ACC112 (cell line): Measurements from ENCODE around the gene SVBP.
A peak's percentile ranks its signal among the peaks of the same experiment; 100 is the strongest.
"Not testable (repeated sequence)": the region's sequence is repeated elsewhere in the genome, so short reads cannot be mapped to it uniquely, and the experiment has no call there.

Experiments
- H2AFZ ChIP-seq: fragments of 200-600 bp; sonication (generic); one replicate; pipeline ENCODE4 v1.6.0; 2017; ENCODE audit warnings: antibody characterized with exemption, low read length; ENCODE audit not compliant: unreplicated experiment
- H3K27ac ChIP-seq: fragments of 200-600 bp; sonication (generic); 2 replicates; pipeline ENCODE4 v1.5.1; 2014; ENCODE audit warnings: low read depth, mild to moderate bottlenecking, antibody characterized with exemption, low read length, moderate library complexity
- H3K27me3 ChIP-seq: fragments of 200-600 bp; sonication (generic); 2 replicates; pipeline ENCODE4 v1.6.1; 2014; ENCODE audit warnings: mild to moderate bottlenecking, antibody characterized with exemption, low read length, moderate library complexity, mixed read lengths; ENCODE audit not compliant: insufficient read depth
- H3K36me3 ChIP-seq: fragments of 200-600 bp; sonication (generic); 2 replicates; pipeline ENCODE4 v1.6.1; 2016; ENCODE audit warnings: mild to moderate bottlenecking, antibody characterized with exemption, low read length, moderate library complexity, mixed read lengths; ENCODE audit not compliant: insufficient read depth
- H3K4me1 ChIP-seq: fragments of 200-600 bp; sonication (generic); one replicate; pipeline ENCODE4 v1.6.1; 2016; ENCODE audit warnings: low read length, mixed read lengths; ENCODE audit not compliant: insufficient read depth, unreplicated experiment, control insufficient read depth
- H3K4me3 ChIP-seq: fragments of 200-600 bp; sonication (generic); 2 replicates; pipeline ENCODE4 v1.5.1; 2014; ENCODE audit warnings: mild to moderate bottlenecking, low read depth, low read length
- H3K79me2 ChIP-seq: fragments of 200-600 bp; sonication (generic); one replicate; pipeline ENCODE4 v1.6.0; 2016; ENCODE audit warnings: low read length; ENCODE audit not compliant: control insufficient read depth, unreplicated experiment, insufficient read depth

SVBP gene

GRCh38 chr1:42824481-42825035 is 7.4 kb upstream of the SVBP start:
- Histone ChIP-seq H3K4me3 (no peak overlapping the region), H2AFZ (no peak overlapping the region), H3K36me3 (no peaks in the 10 kb centered on the region), H3K27me3 (no peaks in the 10 kb centered on the region), H3K27ac (no peak overlapping the region), H3K4me1 (peaks cover 7% of the 10 kb centered on the region), H3K79me2 (no peaks in the 10 kb centered on the region)

- Histone ChIP-seq H3K27ac (0 out of 2 replicates have a peak overlapping the region, but pooled peaks have one; percentile 33), H3K4me1 (peaks cover 7% of the 10 kb centered on the region), H3K79me2 (no peaks in the 10 kb centered on the region), H2AFZ (no peak overlapping the region), H3K4me3 (no peak overlapping the region), H3K27me3 (no peaks in the 10 kb centered on the region), H3K36me3 (no peaks in the 10 kb centered on the region)
Observed at GRCh38 chr1:42822800-42823392, 5.7 kb upstream of the SVBP start.

- Histone ChIP-seq H3K4me1 (peaks cover 9% of the 10 kb centered on the region), H3K27me3 (no peaks in the 10 kb centered on the region), H3K79me2 (no peaks in the 10 kb centered on the region), H3K27ac (no peak overlapping the region), H3K36me3 (no peaks in the 10 kb centered on the region), H2AFZ (no peak overlapping the region), H3K4me3 (no peak overlapping the region)
Observed at GRCh38 chr1:42821690-42822089, 4.5 kb upstream of the SVBP start.

- Histone ChIP-seq H3K4me1 (peaks cover 18% of the 10 kb centered on the region), H2AFZ (no peak overlapping the region), H3K36me3 (no peaks in the 10 kb centered on the region), H3K4me3 (no peak overlapping the region), H3K79me2 (peaks cover 4% of the 10 kb centered on the region), H3K27me3 (no peaks in the 10 kb centered on the region), H3K27ac (no peak overlapping the region)
Observed at GRCh38 chr1:42820813-42821212, 3.6 kb upstream of the SVBP start.

GRCh38 chr1:42817976-42818375 is 779 bp upstream of the SVBP start:
- H3K4me3 ChIP-seq: peak overlapping the region; percentile 98
- no peaks in the 10 kb centered on the region for H3K27me3 ChIP-seq
- H3K79me2 ChIP-seq: peaks cover 4% of the 10 kb centered on the region
- H3K36me3 ChIP-seq: no peaks in the 10 kb centered on the region
- H2AFZ ChIP-seq: peak overlapping the region; percentile 78
- H3K27ac ChIP-seq: no peak overlapping the region
- peaks cover 18% of the 10 kb centered on the region for H3K4me1 ChIP-seq

- Histone ChIP-seq H3K4me3 (peak overlapping the region; percentile 98), H3K4me1 (peaks cover 12% of the 10 kb centered on the region), H3K27me3 (no peaks in the 10 kb centered on the region), H3K36me3 (no peaks in the 10 kb centered on the region), H3K27ac (peak overlapping the region; percentile 98), H2AFZ (peak overlapping the region; percentile 78), H3K79me2 (peaks cover 4% of the 10 kb centered on the region)
Observed at GRCh38 chr1:42817440-42817767, 207 bp upstream of the SVBP start.

- Histone ChIP-seq H3K27me3 (no peaks in the 10 kb centered on the region), H3K4me1 (peaks cover 12% of the 10 kb centered on the region), H3K27ac (peak overlapping the region; percentile 26; the same call in 1 of the 2 replicates), H2AFZ (peak overlapping the region; percentile 77), H3K36me3 (no peaks in the 10 kb centered on the region), H3K79me2 (peaks cover 4% of the 10 kb centered on the region), H3K4me3 (peak overlapping the region; percentile 98)
Observed at GRCh38 chr1:42815941-42816584, 1.1 kb downstream of the SVBP start.

GRCh38 chr1:42814815-42815214 is 2.4 kb downstream of the SVBP start:
- H3K27ac ChIP-seq, H3K36me3 ChIP-seq: not testable (repeated sequence)
- peaks cover 12% of the 10 kb centered on the region for H3K4me1 ChIP-seq

GRCh38 chr1:42807056-42807668 is 10.0 kb downstream of the SVBP start:
- Histone ChIP-seq H3K4me1 (no peaks in the 10 kb centered on the region), H3K36me3 (no peaks in the 10 kb centered on the region), H2AFZ (no peak overlapping the region), H3K4me3 (no peak overlapping the region), H3K27me3 (no peaks in the 10 kb centered on the region), H3K79me2 (no peaks in the 10 kb centered on the region), H3K27ac (no peak overlapping the region)

More at GRCh38 chr1:42814815-42815214, 2.4 kb downstream of the SVBP start:
- H2AFZ ChIP-seq, H3K79me2 ChIP-seq, H3K4me3 ChIP-seq, H3K27me3 ChIP-seq: not testable (repeated sequence)

GRCh38 chr1:42806593-42806992 is 10.6 kb downstream of the SVBP start:
- no peaks in the 10 kb centered on the region for H3K79me2 ChIP-seq
- H3K4me1 ChIP-seq: no peaks in the 10 kb centered on the region
- no peaks in the 10 kb centered on the region for H3K36me3 ChIP-seq
- H2AFZ ChIP-seq: no peak overlapping the region
- no peaks in the 10 kb centered on the region for H3K27me3 ChIP-seq
- H3K27ac ChIP-seq: no peak overlapping the region
- no peak overlapping the region for H3K4me3 ChIP-seq

- Histone ChIP-seq H3K27ac (no peak overlapping the region), H3K36me3 (no peaks in the 10 kb centered on the region), H3K27me3 (no peaks in the 10 kb centered on the region), H3K4me1 (no peaks in the 10 kb centered on the region), H3K79me2 (no peaks in the 10 kb centered on the region), H3K4me3 (no peak overlapping the region), H2AFZ (no peak overlapping the region)
Observed at GRCh38 chr1:42806171-42806570, 11.0 kb downstream of the SVBP start.
